ENCODE data around the gene SS18.

Gene SS18

GRCh38 chr18:26036635-26037034 is 53.8 kb downstream of the SS18 start:
- no peak overlapping the region for H3K4me3 ChIP-seq (replicated peaks in 1 of 2; ENCODE audit: low read depth in 2 of 2, low read length in 2 of 2)
- no peak for DNase-seq (ENCODE audit: low read depth in 2 of 2)
- no peak for TF ChIP-seq CTCF (IDR thresholded peaks at IDR 0.05; ENCODE audit: low read depth, low read length)

- DNase-seq (ENCODE audit: low read depth in 2 of 2) = no peak
- no peak for TF ChIP-seq CTCF (IDR thresholded peaks at IDR 0.05; ENCODE audit: low read depth, low read length)
Observed at GRCh38 chr18:26034850-26035497, 55.4 kb downstream of the SS18 start.

GRCh38 chr18:26022585-26022984 is 67.8 kb downstream of the SS18 start:
- TF ChIP-seq CTCF (IDR thresholded peaks at IDR 0.05; ENCODE audit: low read depth, low read length) = no peak
- DNase-seq (ENCODE audit: low read depth in 2 of 2) = no peak
- H3K4me3 ChIP-seq (replicated peaks in 1 of 2; ENCODE audit: low read depth in 2 of 2, low read length in 2 of 2) = no peak overlapping the region

More at GRCh38 chr18:26034850-26035497, 55.4 kb downstream of the SS18 start:
- H3K4me3 ChIP-seq (replicated peaks in 1 of 2; ENCODE audit: low read depth in 2 of 2, low read length in 2 of 2) = no peak overlapping the region

GRCh38 chr18:26021061-26021754 is 69.2 kb downstream of the SS18 start:
- no peak for TF ChIP-seq CTCF (IDR thresholded peaks at IDR 0.05; ENCODE audit: low read depth, low read length)
- no peak for DNase-seq (ENCODE audit: low read depth in 2 of 2)
- H3K4me3 ChIP-seq (replicated peaks in 1 of 2; ENCODE audit: low read depth in 2 of 2, low read length in 2 of 2) = no peak overlapping the region

DNA sequence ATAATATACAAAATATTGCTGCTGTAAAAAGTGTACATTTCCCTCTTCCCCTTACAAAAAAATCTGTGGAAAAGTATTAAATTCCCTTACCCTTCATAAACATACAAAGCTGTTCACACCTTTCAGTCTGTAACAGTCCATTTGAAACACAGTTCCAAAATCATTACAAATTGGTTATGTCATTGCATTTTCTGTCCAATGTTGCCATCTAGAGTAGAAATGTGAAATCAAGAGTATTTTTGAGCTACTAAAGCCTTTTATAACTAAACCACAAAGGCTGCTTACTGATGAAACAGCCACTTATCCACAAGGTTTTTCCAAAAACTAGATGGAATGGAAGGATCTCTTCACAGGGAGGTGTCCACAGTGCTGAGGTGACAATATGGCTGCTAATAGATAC is 72.5 kb downstream of the SS18 start:
- no peak overlapping the region for H3K4me3 ChIP-seq (replicated peaks in 1 of 2; ENCODE audit: low read depth in 2 of 2, low read length in 2 of 2)
- no peak for DNase-seq (ENCODE audit: low read depth in 2 of 2)
- no peak for TF ChIP-seq CTCF (IDR thresholded peaks at IDR 0.05; ENCODE audit: low read depth, low read length)

DNA sequence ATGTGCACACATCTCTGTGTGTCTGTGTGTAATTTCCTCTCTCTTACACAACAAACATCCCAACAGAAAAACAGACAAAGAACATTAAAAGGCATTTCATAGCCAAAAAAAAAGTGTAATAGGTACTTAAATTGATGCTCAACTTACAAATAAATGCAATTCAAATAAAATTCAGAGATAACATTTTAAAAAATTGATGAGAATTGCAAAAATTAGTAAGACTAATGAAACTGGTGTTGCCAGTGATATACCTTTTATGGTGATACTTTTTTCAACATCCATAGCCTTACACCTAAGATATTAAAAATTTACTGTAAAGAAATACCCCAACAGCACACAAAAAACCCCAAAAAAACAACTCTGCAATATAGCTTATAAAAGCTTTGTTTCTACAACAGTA is 76.0 kb downstream of the SS18 start:
- no peak overlapping the region for H3K4me3 ChIP-seq (replicated peaks in 1 of 2; ENCODE audit: low read depth in 2 of 2, low read length in 2 of 2)
- no peak for TF ChIP-seq CTCF (IDR thresholded peaks at IDR 0.05; ENCODE audit: low read depth, low read length)
- DNase-seq (ENCODE audit: low read depth in 2 of 2) = no peak
